Epithelial cell of prostate (primary cell): ENCODE measurements around the gene SPACA7.
"Not testable (repeated sequence)": the region's sequence is repeated elsewhere in the genome, so short reads cannot be mapped to it uniquely, and the experiment has no call there.

ENCODE experiments used
- DNase-seq: peaks from one replicate; pipeline ENCODE4 v3.0.0-alpha.2; 2011; ENCODE audit warnings: low read depth, low spot score
- H3K27ac ChIP-seq: fragments of 450-650 bp; 2 replicates; pipeline ENCODE4 v1.5.1; 2017; ENCODE audit warnings: mild to moderate bottlenecking

SPACA7 gene

GRCh38 chr13:112348642-112349345 lies 27.4 kb upstream of the SPACA7 start:
- DNase-seq, result no peak
- no peak overlapping the region for H3K27ac ChIP-seq

GRCh38 chr13:112349681-112350080 lies 26.5 kb upstream of the SPACA7 start:
- H3K27ac ChIP-seq, result no peak overlapping the region
- no peak for DNase-seq

GRCh38 chr13:112350300-112350699 lies 25.9 kb upstream of the SPACA7 start:
- DNase-seq, result no peak
- no peak overlapping the region for H3K27ac ChIP-seq

- no peak for DNase-seq
- no peak overlapping the region for H3K27ac ChIP-seq
These were observed 24.3 kb upstream of the SPACA7 start for GRCh38 chr13:112351825-112352224.

GRCh38 chr13:112353856-112354255 lies 22.3 kb upstream of the SPACA7 start:
- no peak for DNase-seq
- no peak overlapping the region for H3K27ac ChIP-seq

- no peak for DNase-seq
- H3K27ac ChIP-seq, result no peak overlapping the region
These were observed 21.6 kb upstream of the SPACA7 start for GRCh38 chr13:112354330-112355273.

GRCh38 chr13:112355274-112355838 lies 20.8 kb upstream of the SPACA7 start:
- no peak for DNase-seq
- no peak overlapping the region for H3K27ac ChIP-seq

GRCh38 chr13:112356190-112356589 lies 20.0 kb upstream of the SPACA7 start:
- no peak for DNase-seq

GRCh38 chr13:112358156-112358555 lies 18.0 kb upstream of the SPACA7 start:
- H3K27ac ChIP-seq, result no peak overlapping the region
- no peak for DNase-seq

More at GRCh38 chr13:112356190-112356589, 20.0 kb upstream of the SPACA7 start:
- no peak overlapping the region for H3K27ac ChIP-seq

- H3K27ac ChIP-seq, result no peak overlapping the region
- no peak for DNase-seq
These were observed 14.1 kb upstream of the SPACA7 start for GRCh38 chr13:112362021-112362420.

GRCh38 chr13:112363867-112364528 lies 12.2 kb upstream of the SPACA7 start:
- DNase-seq, result no peak
- no peak overlapping the region for H3K27ac ChIP-seq

- no peak for DNase-seq
- no peak overlapping the region for H3K27ac ChIP-seq
These were observed 9.1 kb upstream of the SPACA7 start for GRCh38 chr13:112366907-112367646.

GRCh38 chr13:112368883-112369282 lies 7.3 kb upstream of the SPACA7 start:
- no peak overlapping the region for H3K27ac ChIP-seq
- no peak for DNase-seq

GRCh38 chr13:112370311-112370710 lies 5.8 kb upstream of the SPACA7 start:
- DNase-seq, result no peak
- H3K27ac ChIP-seq, result no peak overlapping the region

- H3K27ac ChIP-seq, result no peak overlapping the region
- no peak for DNase-seq
These were observed 1.9 kb upstream of the SPACA7 start for GRCh38 chr13:112374271-112374670.

- DNase-seq, result no peak
- H3K27ac ChIP-seq, result no peak overlapping the region
These were observed 15.6 kb downstream of the SPACA7 start for GRCh38 chr13:112391746-112392145.

GRCh38 chr13:112392719-112393118 lies 16.6 kb downstream of the SPACA7 start:
- no peak overlapping the region for H3K27ac ChIP-seq

GRCh38 chr13:112395022-112395421 lies 18.9 kb downstream of the SPACA7 start:
- not testable (repeated sequence) for H3K27ac ChIP-seq, DNase-seq

More at GRCh38 chr13:112392719-112393118, 16.6 kb downstream of the SPACA7 start:
- DNase-seq, result no peak

- not testable (repeated sequence) for H3K27ac ChIP-seq, DNase-seq
These were observed 19.8 kb downstream of the SPACA7 start for GRCh38 chr13:112395941-112396340.

- H3K27ac ChIP-seq, result no peak overlapping the region
These were observed 21.0 kb downstream of the SPACA7 start for GRCh38 chr13:112397108-112397507.

More at GRCh38 chr13:112397108-112397507, 21.0 kb downstream of the SPACA7 start:
- no peak for DNase-seq
